ENCODE measurements around the gene CFAP221.
"Not testable (repeated sequence)": the region's sequence is repeated elsewhere in the genome, so short reads cannot be mapped to it uniquely, and the experiment has no call there.

The CFAP221 gene

DNA sequence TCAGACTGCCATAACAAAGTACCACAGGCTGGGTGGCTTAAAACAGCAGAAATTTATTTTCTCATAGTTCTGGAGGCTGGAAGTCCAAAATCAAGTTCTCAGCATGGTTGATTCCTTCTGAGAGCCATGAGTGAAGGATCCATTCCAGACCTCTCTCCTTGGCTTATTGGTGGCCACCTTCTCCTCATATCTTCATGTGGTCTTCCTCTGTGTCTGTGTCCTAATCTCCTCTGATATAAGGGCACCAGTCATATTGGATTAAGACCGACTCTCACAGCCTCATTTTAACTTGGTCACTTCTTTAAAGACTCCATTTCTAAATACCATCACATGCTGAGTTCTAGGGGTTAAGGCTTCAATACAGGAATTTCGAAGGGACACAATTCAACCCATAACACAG is 65.1 kb downstream of the CFAP221 start:
- H3K4me1 ChIP-seq (ENCODE audit: control insufficient read depth, insufficient read depth, low read length) = no peaks in the 10 kb centered on the region
- no CpG with 5 or more reads among the region's 2 CpGs for WGBS (ENCODE audit: insufficient coverage, insufficient read length)
- no peak overlapping the region for H3K4me3 ChIP-seq (ENCODE audit: low read length)
- H3K27me3 ChIP-seq (ENCODE audit: control insufficient read depth, insufficient read depth, low read length) = no peaks in the 10 kb centered on the region
- H3K36me3 ChIP-seq (ENCODE audit: control insufficient read depth, insufficient read depth, low read length) = no peaks in the 10 kb centered on the region
- DNase-seq (ENCODE audit: low read depth, low spot score) = no peak
- no peak overlapping the region for H3K27ac ChIP-seq (ENCODE audit: low read length)
- no peaks in the 10 kb centered on the region for H3K9me3 ChIP-seq (ENCODE audit: control insufficient read depth, insufficient read depth, low read length)

DNA sequence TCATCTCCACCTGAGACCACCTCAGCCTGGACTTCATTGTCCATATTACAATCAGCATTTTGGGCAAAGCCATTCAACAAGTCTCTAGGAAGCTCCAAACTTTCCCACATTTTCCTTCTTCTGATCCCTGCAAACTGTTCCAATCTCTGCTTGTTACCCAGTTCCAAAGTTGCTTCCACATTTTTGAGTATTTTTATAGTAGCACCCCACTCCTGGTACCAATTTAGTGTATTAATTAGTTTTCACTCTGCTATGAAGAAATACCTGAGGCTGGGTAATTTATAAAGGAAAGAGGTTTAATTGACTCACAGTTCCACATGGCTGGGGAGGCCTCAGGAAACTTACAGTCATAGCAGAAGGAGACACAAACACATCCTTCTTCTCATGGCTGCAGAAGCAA is 69.9 kb downstream of the CFAP221 start:
- H3K36me3 ChIP-seq (ENCODE audit: control insufficient read depth, insufficient read depth, low read length); DNase-seq (ENCODE audit: low read depth, low spot score); H3K27ac ChIP-seq (ENCODE audit: low read length); H3K9me3 ChIP-seq (ENCODE audit: control insufficient read depth, insufficient read depth, low read length); H3K4me3 ChIP-seq (ENCODE audit: low read length); H3K4me1 ChIP-seq (ENCODE audit: control insufficient read depth, insufficient read depth, low read length); H3K27me3 ChIP-seq (ENCODE audit: control insufficient read depth, insufficient read depth, low read length): not testable (repeated sequence)

DNA sequence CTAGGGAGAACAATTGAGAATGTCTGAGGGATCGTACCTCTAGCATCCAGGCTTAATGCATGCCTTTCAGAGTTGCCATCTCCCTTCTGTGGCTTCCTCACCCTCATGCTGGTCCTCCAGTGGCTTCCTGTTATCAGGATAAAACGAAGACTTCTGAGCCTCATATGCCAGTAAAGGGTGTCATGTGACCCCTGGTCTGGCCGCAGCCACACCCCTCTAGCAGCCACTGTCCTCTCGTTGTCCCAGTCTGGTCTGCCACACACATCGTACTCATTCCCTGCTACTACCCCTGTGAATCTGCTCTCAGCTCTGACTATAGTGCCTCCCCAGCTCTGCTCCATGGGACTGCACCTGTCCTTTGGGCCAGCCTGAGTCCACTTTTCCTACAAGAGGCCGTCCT is 72.2 kb downstream of the CFAP221 start:
- DNase-seq (ENCODE audit: low read depth, low spot score) = no peak
- WGBS (ENCODE audit: insufficient coverage, insufficient read length) = no CpG with 5 or more reads among the region's 6 CpGs
- Histone ChIP-seq H3K27me3 (ENCODE audit: control insufficient read depth, insufficient read depth, low read length) (no peaks in the 10 kb centered on the region), H3K27ac (ENCODE audit: low read length) (no peak overlapping the region), H3K9me3 (ENCODE audit: control insufficient read depth, insufficient read depth, low read length) (no peaks in the 10 kb centered on the region), H3K4me3 (ENCODE audit: low read length) (no peak overlapping the region), H3K4me1 (ENCODE audit: control insufficient read depth, insufficient read depth, low read length) (no peaks in the 10 kb centered on the region), H3K36me3 (ENCODE audit: control insufficient read depth, insufficient read depth, low read length) (no peaks in the 10 kb centered on the region)

DNA sequence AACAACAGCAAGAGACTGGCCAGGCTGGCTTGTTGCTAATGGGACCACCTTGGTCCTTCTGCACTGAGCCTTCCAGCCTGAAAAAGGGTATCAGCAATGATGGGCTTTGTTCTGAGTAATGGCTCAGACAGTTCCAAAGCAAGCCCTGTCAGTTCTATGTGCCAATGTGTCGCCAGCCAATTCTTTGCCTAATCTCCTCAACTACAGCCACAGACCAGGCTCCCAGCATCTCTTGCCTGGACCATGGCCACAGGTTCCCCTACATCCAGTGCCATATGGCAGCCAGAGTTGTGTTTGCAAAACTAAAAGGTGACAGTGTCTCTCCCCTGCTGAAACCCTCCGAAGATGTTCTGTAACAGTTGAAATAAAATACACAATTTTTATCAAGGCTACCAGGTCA is 73.2 kb downstream of the CFAP221 start:
- Histone ChIP-seq H3K27ac (ENCODE audit: low read length) (no peak overlapping the region), H3K9me3 (ENCODE audit: control insufficient read depth, insufficient read depth, low read length) (no peaks in the 10 kb centered on the region), H3K27me3 (ENCODE audit: control insufficient read depth, insufficient read depth, low read length) (no peaks in the 10 kb centered on the region), H3K4me1 (ENCODE audit: control insufficient read depth, insufficient read depth, low read length) (no peaks in the 10 kb centered on the region), H3K4me3 (ENCODE audit: low read length) (no peak overlapping the region), H3K36me3 (ENCODE audit: control insufficient read depth, insufficient read depth, low read length) (no peaks in the 10 kb centered on the region)
- WGBS (ENCODE audit: insufficient coverage, insufficient read length) = no CpG with 5 or more reads among the region's 2 CpGs
- no peak for DNase-seq (ENCODE audit: low read depth, low spot score)

DNA sequence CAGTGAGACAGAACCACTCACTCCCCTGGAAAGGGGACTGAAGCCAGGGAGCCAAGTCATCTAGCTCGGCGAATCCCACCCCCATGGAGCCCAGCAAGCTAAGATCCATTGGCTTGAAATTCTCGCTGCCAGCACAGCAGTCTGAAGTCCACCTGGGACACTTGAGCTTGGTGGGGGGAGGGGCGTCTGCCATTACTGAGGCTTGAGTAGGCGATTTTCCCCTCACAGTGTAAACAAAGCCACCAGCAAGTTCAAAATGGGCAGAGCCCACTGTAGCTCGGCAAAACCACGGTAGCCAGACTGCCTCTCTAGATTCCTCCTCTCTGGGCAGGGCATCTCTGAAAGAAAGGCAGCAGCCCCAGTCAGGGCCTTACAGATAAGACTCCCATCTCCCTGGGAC is 74.5 kb downstream of the CFAP221 start:
- H3K4me1 ChIP-seq (ENCODE audit: control insufficient read depth, insufficient read depth, low read length); H3K9me3 ChIP-seq (ENCODE audit: control insufficient read depth, insufficient read depth, low read length); H3K27me3 ChIP-seq (ENCODE audit: control insufficient read depth, insufficient read depth, low read length); H3K36me3 ChIP-seq (ENCODE audit: control insufficient read depth, insufficient read depth, low read length); H3K27ac ChIP-seq (ENCODE audit: low read length); H3K4me3 ChIP-seq (ENCODE audit: low read length); DNase-seq (ENCODE audit: low read depth, low spot score): not testable (repeated sequence)
- no CpG with 5 or more reads among the region's 7 CpGs for WGBS (ENCODE audit: insufficient coverage, insufficient read length)

DNA sequence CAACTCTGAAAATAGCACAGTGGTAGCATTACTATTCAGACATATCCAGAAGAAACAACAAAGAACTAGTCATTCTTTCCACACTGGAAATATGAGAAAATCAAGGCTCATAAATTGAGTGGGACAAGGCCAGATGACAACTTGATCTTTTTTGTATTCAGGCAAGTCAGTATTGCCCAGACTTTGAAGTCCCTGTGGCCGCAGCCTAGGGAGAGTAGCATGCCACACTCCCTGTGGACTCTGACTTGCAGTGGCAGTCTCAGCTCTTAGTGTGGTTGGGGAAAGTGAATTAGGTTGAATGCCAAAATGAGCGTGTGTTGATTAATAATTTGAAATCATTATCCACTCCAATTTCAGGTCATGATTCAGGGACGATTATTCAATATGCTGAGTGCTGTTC is 81.0 kb downstream of the CFAP221 start:
- Histone ChIP-seq H3K36me3 (ENCODE audit: control insufficient read depth, insufficient read depth, low read length) (no peaks in the 10 kb centered on the region), H3K9me3 (ENCODE audit: control insufficient read depth, insufficient read depth, low read length) (no peaks in the 10 kb centered on the region), H3K4me3 (ENCODE audit: low read length) (no peak overlapping the region), H3K27ac (ENCODE audit: low read length) (no peak overlapping the region), H3K27me3 (ENCODE audit: control insufficient read depth, insufficient read depth, low read length) (no peaks in the 10 kb centered on the region), H3K4me1 (ENCODE audit: control insufficient read depth, insufficient read depth, low read length) (no peaks in the 10 kb centered on the region)
- no CpG with 5 or more reads among the region's 3 CpGs for WGBS (ENCODE audit: insufficient coverage, insufficient read length)
- no peak for DNase-seq (ENCODE audit: low read depth, low spot score)

DNA sequence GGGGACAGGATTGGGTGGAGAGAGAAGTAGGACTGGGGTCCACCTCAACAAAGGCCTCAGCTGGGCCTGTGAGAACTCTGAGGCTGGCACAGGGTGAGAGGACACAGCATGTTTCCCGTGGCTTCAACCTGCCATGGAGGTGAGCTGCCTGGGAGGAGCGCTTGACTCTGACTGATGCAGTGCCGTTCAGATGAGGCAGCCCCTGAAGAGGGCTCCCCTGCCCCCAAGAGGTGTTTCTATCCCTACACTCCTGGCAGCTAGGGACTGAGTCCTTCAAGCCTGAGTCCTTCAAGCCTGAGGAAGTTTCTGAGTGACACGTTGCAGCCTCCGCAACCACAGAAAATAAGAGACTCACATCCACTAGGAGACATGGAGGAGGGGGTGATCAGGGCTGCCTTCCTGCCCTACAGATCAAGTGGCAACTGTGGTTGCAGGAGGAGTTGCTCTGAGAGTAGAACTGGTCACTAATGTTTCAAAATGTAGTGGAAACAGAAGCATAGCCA is 85.1 kb downstream of the CFAP221 start:
- Histone ChIP-seq H3K4me1 (ENCODE audit: control insufficient read depth, insufficient read depth, low read length) (no peaks in the 10 kb centered on the region), H3K36me3 (ENCODE audit: control insufficient read depth, insufficient read depth, low read length) (no peaks in the 10 kb centered on the region), H3K27me3 (ENCODE audit: control insufficient read depth, insufficient read depth, low read length) (no peaks in the 10 kb centered on the region), H3K4me3 (ENCODE audit: low read length) (no peak overlapping the region; the same call in 1 of the 2 replicates), H3K27ac (ENCODE audit: low read length) (no peak overlapping the region), H3K9me3 (ENCODE audit: control insufficient read depth, insufficient read depth, low read length) (no peaks in the 10 kb centered on the region)
- WGBS (ENCODE audit: insufficient coverage, insufficient read length) = no CpG with 5 or more reads among the region's 5 CpGs
- DNase-seq (ENCODE audit: low read depth, low spot score) = no peak

DNA sequence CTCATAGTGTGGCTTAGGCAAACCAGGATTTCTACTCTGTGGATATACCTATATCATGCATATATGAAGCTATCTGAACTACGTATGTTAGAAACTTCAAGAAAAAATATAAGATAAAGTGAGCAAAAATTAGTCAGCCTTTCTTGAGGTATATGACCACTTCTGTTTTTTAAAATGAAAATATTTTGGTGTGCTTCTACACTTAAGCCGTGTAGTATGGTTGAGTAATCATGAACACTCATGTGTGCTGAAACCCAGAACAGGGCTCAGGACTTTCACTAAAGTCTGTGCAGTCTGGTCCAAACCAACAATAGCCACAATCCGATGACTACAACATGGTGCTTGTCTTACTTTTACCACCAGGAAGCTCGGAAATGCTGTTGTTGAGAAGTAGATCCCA is 85.9 kb downstream of the CFAP221 start:
- H3K27me3 ChIP-seq (ENCODE audit: control insufficient read depth, insufficient read depth, low read length) = no peaks in the 10 kb centered on the region
- no CpG with 5 or more reads among the region's 4 CpGs for WGBS (ENCODE audit: insufficient coverage, insufficient read length)
- no peak overlapping the region for H3K27ac ChIP-seq (ENCODE audit: low read length)
- no peak overlapping the region for H3K4me3 ChIP-seq (ENCODE audit: low read length)
- H3K9me3 ChIP-seq (ENCODE audit: control insufficient read depth, insufficient read depth, low read length) = no peaks in the 10 kb centered on the region
- H3K4me1 ChIP-seq (ENCODE audit: control insufficient read depth, insufficient read depth, low read length) = no peaks in the 10 kb centered on the region
- H3K36me3 ChIP-seq (ENCODE audit: control insufficient read depth, insufficient read depth, low read length) = no peaks in the 10 kb centered on the region
- DNase-seq (ENCODE audit: low read depth, low spot score) = no peak

DNA sequence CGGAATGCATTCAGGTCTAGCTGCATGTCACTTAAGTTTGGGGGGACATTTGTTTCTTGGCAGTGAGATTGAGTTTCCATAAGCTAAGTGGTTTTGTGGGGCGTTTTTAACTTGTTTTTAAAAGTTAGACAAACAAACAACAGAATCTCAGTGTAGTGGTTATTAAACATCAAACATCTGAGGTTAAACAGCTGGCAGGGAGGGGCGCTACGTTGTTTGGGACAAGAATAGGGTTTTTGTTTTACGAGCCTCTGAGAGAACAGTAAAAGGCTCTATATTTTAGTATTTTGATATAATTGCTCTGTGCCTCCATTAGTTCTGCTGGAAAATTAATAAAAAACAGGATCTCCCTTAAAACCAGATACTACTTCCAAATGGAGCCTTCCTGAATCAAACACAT is 93.1 kb downstream of the CFAP221 start:
- DNase-seq (ENCODE audit: low read depth, low spot score) = no peak
- Histone ChIP-seq H3K27me3 (ENCODE audit: control insufficient read depth, insufficient read depth, low read length) (no peaks in the 10 kb centered on the region), H3K4me1 (ENCODE audit: control insufficient read depth, insufficient read depth, low read length) (peaks cover 4% of the 10 kb centered on the region), H3K9me3 (ENCODE audit: control insufficient read depth, insufficient read depth, low read length) (no peaks in the 10 kb centered on the region), H3K27ac (ENCODE audit: low read length) (no peak overlapping the region), H3K36me3 (ENCODE audit: control insufficient read depth, insufficient read depth, low read length) (no peaks in the 10 kb centered on the region), H3K4me3 (ENCODE audit: low read length) (no peak overlapping the region)
- WGBS (ENCODE audit: insufficient coverage, insufficient read length) = no CpG with 5 or more reads among the region's 5 CpGs

DNA sequence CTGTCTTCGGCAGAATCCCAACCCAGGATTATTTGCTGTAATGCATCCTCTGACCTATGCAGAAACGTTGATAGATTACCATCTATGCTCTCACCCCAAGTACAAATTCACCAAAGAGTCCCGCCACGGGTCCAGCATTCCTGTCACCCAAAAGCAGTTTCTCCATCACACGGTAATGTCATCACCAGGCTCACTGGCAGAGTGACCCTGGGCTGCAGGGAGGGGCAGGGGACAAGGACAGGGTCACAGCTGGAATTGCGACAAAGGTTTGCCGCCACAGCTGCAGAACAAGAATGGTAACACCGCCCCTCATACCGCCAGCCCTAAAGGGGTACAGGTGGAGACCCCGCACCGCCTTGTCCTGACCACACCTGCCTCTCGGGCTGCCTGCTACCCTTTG is 94.0 kb downstream of the CFAP221 start:
- Histone ChIP-seq H3K4me3 (ENCODE audit: low read length) (no peak overlapping the region), H3K27ac (ENCODE audit: low read length) (no peak overlapping the region), H3K4me1 (ENCODE audit: control insufficient read depth, insufficient read depth, low read length) (peaks cover 4% of the 10 kb centered on the region), H3K27me3 (ENCODE audit: control insufficient read depth, insufficient read depth, low read length) (no peaks in the 10 kb centered on the region), H3K36me3 (ENCODE audit: control insufficient read depth, insufficient read depth, low read length) (no peaks in the 10 kb centered on the region), H3K9me3 (ENCODE audit: control insufficient read depth, insufficient read depth, low read length) (no peaks in the 10 kb centered on the region)
- DNase-seq (ENCODE audit: low read depth, low spot score) = no peak
- WGBS (ENCODE audit: insufficient coverage, insufficient read length) = no CpG with 5 or more reads among the region's 12 CpGs

DNA sequence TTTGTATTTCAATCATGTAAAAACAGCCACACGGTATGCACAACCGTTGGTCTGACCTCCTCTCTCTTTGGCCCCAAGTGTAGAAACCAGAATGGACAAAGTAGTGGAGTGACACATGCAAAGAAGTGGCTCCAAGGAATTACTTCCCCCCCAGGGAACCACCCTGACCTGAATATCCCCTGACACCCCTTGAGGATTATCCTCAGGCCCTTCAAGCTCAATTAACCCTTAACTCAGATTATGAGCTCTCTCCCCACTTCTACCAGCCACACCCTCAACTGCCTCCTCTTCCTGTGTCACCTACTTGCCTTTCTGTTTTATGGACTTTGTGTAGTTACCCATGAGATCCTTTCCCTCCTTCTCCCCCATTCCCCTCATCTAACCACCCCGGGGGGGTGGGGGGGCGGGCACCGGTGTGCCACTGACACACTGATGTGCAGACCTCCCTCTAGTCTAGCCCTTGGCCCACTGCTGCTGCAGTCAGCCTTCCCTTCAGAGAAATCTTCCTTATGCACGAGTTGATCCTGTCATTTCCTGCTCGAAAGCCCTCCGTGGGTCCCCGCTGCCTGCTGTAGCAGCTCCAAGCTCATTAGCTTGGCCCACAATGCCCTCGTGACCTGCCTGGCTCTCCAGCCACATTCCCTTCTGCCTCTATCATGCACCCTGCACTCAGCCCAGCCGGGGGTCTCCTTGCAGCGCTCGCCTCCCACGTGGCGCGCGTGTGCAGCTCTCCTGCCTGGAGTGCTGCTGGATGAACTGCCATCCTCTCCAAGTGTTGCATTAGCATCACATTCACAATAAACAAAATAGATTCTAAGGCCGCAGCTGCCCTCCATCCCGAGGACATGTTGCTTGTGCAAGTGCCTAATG is 94.7 kb downstream of the CFAP221 start:
- Histone ChIP-seq H3K4me1 (ENCODE audit: control insufficient read depth, insufficient read depth, low read length) (peaks cover 4% of the 10 kb centered on the region), H3K4me3 (ENCODE audit: low read length) (no peak overlapping the region), H3K9me3 (ENCODE audit: control insufficient read depth, insufficient read depth, low read length) (no peaks in the 10 kb centered on the region), H3K27me3 (ENCODE audit: control insufficient read depth, insufficient read depth, low read length) (no peaks in the 10 kb centered on the region), H3K27ac (ENCODE audit: low read length) (no peak overlapping the region), H3K36me3 (ENCODE audit: control insufficient read depth, insufficient read depth, low read length) (no peaks in the 10 kb centered on the region)
- DNase-seq (ENCODE audit: low read depth, low spot score) = no peak
- WGBS (ENCODE audit: insufficient coverage, insufficient read length) = no CpG with 5 or more reads among the region's 19 CpGs
